ENCODE results near the gene CCNY. TPM values are rescaled to one million over a fixed set of nuclear protein-coding genes. Genes with fewer than 3 reads are reported as not detected.

The CCNY gene
- polyA plus RNA-seq, 1 donor, result 55.2 TPM

DNA sequence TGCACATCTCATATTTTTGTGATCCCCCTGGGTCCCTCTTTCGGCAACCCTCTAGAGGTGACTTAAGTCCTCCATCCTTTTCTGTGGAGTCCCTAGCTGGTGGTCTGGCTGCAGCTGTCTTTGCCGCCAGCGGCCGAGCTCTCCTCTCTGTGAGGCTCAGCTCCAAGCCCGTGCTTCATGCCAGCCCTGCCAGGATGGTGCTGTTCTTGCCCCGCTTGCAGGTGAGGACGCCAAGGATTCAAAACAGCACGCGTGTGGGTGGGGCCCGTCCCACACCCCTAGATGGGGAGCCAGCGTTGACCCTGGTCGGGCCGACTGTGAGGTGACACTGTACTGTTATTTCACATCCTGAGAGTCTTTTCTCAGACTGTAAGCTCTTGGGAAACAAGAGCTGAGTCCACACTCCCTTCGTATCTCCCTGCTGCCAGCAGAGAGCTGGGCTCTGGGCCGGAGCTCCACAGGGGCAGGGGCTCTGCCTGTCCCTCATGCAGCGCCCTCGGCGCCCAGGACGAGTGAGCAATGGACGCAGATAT, 232.2 kb downstream of the CCNY start:
- no peaks in the 10 kb centered on the region for H3K9me3 ChIP-seq (ENCODE audit: control insufficient read depth, low read depth, low read length)
- H3K4me3 ChIP-seq (ENCODE audit: low read length), result no peak overlapping the region
- DNase-seq, result no peak
- H3K27me3 ChIP-seq (ENCODE audit: control insufficient read depth, insufficient read depth, low read length), result no peaks in the 10 kb centered on the region
- WGBS (ENCODE audit: insufficient coverage, low lambda C conversion rate), result no CpG with 5 or more reads among the region's 20 CpGs
- H3K27ac ChIP-seq (ENCODE audit: low read length), result no peak overlapping the region
- no peaks in the 10 kb centered on the region for H3K4me1 ChIP-seq (ENCODE audit: control insufficient read depth, insufficient read depth, low read length)
- peaks cover 56% of the 10 kb centered on the region for H3K36me3 ChIP-seq (ENCODE audit: control insufficient read depth, insufficient read depth, low read length)

DNA sequence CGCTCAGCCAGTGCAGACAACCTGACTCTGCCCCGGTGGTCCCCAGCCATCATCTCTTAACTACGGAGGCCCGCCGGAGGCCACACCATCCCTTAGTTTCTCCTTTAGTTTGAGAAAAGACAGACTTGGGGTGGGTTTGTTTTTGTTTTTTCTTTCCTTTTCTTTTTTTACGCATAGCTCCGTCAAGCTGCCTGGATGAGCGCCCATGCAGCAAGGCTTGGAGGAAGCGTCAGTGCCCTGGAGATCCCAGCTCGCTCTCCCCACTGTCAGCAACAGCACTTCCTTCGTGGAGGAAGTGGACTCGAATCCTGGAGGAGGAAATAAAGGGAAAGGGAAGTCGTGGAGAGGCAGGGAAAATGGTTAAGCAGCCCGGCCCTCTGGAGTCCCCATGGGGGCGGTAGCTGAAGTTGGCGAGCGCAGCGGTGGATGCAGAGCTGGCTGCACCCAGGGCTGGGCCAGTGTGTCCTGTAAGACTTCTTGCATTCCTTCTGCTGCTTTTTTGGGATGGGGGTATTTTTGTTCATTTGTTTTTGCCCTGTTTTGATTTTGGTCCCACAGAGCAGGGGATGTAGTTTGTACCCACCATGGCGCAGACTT, 232.9 kb downstream of the CCNY start:
- no peak for DNase-seq
- WGBS (ENCODE audit: insufficient coverage, low lambda C conversion rate), result 100% methylated on average over 1 of the region's 19 CpGs
- H3K9me3 ChIP-seq (ENCODE audit: control insufficient read depth, low read depth, low read length), result no peaks in the 10 kb centered on the region
- H3K36me3 ChIP-seq (ENCODE audit: control insufficient read depth, insufficient read depth, low read length), result peaks cover 58% of the 10 kb centered on the region
- H3K27ac ChIP-seq (ENCODE audit: low read length), result no peak overlapping the region
- H3K4me1 ChIP-seq (ENCODE audit: control insufficient read depth, insufficient read depth, low read length), result no peaks in the 10 kb centered on the region
- no peaks in the 10 kb centered on the region for H3K27me3 ChIP-seq (ENCODE audit: control insufficient read depth, insufficient read depth, low read length)
- H3K4me3 ChIP-seq (ENCODE audit: low read length), result no peak overlapping the region

DNA sequence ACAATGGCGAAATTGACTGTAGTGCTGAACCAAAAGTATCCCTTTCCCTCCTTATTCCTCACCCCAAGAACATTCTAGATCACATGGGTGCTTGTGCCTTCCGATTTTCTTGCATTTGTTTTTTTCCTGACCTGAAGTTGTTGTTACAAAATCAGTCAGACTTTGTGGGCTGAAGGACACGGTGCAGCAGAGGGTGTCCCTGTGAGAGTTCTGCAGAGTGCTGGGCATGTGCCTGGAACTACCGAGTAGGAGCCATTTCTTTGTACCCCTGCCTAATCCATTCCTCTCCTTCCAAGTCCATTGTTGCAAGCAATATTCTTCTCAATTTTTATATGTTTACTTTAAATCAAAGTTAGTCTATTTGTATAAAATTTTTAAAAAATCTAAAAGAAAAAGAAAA, 233.5 kb downstream of the CCNY start:
- Histone ChIP-seq H3K4me1 (ENCODE audit: control insufficient read depth, insufficient read depth, low read length) (no peaks in the 10 kb centered on the region), H3K36me3 (ENCODE audit: control insufficient read depth, insufficient read depth, low read length) (peaks cover 58% of the 10 kb centered on the region), H3K9me3 (ENCODE audit: control insufficient read depth, low read depth, low read length) (no peaks in the 10 kb centered on the region), H3K27me3 (ENCODE audit: control insufficient read depth, insufficient read depth, low read length) (no peaks in the 10 kb centered on the region), H3K4me3 (ENCODE audit: low read length) (no peak overlapping the region), H3K27ac (ENCODE audit: low read length) (no peak overlapping the region)
- no peak for DNase-seq
- 100% methylated on average over 1 of the region's 4 CpGs for WGBS (ENCODE audit: insufficient coverage, low lambda C conversion rate)

DNA sequence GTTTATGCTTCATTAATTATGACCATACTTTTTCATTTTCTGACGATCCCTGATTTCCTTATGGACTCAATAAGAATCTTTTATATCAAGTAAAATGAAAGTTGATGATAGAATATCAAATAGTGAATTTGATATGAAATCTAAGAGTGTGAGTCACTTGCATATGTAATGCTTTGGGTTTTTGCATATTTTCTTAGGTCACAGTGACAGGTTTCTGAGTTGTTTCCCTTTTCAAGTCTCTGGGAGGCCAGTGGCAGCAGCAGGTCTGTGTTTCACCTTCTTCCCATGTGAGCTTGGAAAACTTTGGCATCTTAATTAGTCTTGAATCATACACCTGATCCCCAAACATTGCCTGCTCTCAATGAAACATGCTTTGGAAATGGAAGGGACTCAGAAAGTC, 234.1 kb downstream of the CCNY start:
- 100% methylated on average over 1 of the region's 1 CpG for WGBS (ENCODE audit: insufficient coverage, low lambda C conversion rate)
- no peaks in the 10 kb centered on the region for H3K27me3 ChIP-seq (ENCODE audit: control insufficient read depth, insufficient read depth, low read length)

DNA sequence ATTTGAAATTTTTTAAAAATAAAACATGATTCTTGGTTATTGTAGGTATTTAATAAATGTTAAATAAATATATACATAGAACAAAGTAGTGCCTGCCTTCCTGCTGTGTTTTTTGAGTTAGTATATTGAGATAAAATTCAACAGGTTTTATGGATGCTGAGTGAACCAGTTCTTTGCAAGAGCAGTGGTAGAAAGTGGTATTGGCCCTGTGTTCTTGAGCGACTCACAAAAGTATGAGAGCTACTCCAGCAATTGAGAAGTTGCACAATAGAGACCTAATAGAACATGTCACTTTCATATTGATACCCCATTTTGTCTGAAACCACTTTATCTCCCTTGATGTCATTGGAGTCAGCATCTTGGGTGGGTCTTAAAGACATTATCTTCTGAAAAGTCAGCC, 236.3 kb downstream of the CCNY start:
- Histone ChIP-seq H3K27me3 (ENCODE audit: control insufficient read depth, insufficient read depth, low read length) (no peaks in the 10 kb centered on the region), H3K36me3 (ENCODE audit: control insufficient read depth, insufficient read depth, low read length) (peaks cover 45% of the 10 kb centered on the region), H3K4me3 (ENCODE audit: low read length) (no peak overlapping the region), H3K4me1 (ENCODE audit: control insufficient read depth, insufficient read depth, low read length) (no peaks in the 10 kb centered on the region), H3K27ac (ENCODE audit: low read length) (no peak overlapping the region), H3K9me3 (ENCODE audit: control insufficient read depth, low read depth, low read length) (no peaks in the 10 kb centered on the region)
- WGBS (ENCODE audit: insufficient coverage, low lambda C conversion rate), result no CpG with 5 or more reads among the region's 1 CpG
- DNase-seq, result no peak

More for the DNA sequence above, 234.1 kb downstream of the CCNY start:
- Histone ChIP-seq H3K36me3 (ENCODE audit: control insufficient read depth, insufficient read depth, low read length) (peaks cover 58% of the 10 kb centered on the region), H3K27ac (ENCODE audit: low read length) (no peak overlapping the region), H3K4me3 (ENCODE audit: low read length) (no peak overlapping the region), H3K4me1 (ENCODE audit: control insufficient read depth, insufficient read depth, low read length) (no peaks in the 10 kb centered on the region), H3K9me3 (ENCODE audit: control insufficient read depth, low read depth, low read length) (no peaks in the 10 kb centered on the region)
- DNase-seq, result no peak

DNA sequence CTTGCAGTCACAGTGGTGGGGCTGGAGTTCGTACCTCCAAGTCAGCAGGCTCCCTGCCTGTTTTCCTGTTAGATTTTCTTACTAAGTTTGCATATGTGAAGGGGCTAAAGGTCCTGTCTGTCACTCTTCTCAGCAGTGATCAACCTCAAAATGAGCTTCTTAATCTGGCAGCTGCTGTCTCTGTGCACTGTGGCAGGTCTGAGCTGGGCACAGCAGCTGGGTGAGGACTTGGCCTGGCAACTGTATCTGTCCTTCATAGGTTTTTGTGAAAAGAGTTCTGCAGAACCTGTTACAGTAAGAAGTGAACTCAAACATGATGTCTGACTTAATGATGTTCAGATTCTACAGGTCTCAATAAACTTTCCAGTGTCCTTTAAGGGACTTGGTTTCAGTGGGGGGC, 237.5 kb downstream of the CCNY start:
- H3K4me1 ChIP-seq (ENCODE audit: control insufficient read depth, insufficient read depth, low read length), result no peaks in the 10 kb centered on the region
- WGBS (ENCODE audit: insufficient coverage, low lambda C conversion rate), result no CpG with 5 or more reads among the region's 1 CpG

DNA sequence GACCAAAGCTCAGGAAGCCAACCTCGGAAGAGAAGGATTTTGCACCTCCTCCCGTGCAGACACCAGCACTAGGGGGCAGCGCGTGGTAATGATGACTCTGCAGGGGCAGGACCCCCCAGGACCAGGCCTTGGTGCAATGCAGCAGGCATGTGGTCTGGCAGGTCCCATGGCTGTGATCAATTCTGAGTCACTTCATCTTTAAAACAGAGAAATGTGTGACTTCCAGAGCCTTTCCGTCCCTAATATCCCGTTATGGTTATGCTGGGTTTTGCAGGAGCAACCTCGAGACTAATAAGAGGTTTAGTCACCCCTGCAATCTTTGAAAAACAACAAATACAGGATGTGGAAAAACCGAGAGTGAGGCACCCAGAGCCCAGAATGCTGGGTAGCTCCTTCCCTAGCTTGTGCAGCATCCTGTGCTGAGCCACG, 238.6 kb downstream of the CCNY start:
- Histone ChIP-seq H3K9me3 (ENCODE audit: control insufficient read depth, low read depth, low read length) (no peaks in the 10 kb centered on the region), H3K27me3 (ENCODE audit: control insufficient read depth, insufficient read depth, low read length) (no peaks in the 10 kb centered on the region), H3K4me1 (ENCODE audit: control insufficient read depth, insufficient read depth, low read length) (no peaks in the 10 kb centered on the region), H3K27ac (ENCODE audit: low read length) (no peak overlapping the region), H3K4me3 (ENCODE audit: low read length) (no peak overlapping the region), H3K36me3 (ENCODE audit: control insufficient read depth, insufficient read depth, low read length) (peaks cover 22% of the 10 kb centered on the region)
- no peak for DNase-seq
- no CpG with 5 or more reads among the region's 9 CpGs for WGBS (ENCODE audit: insufficient coverage, low lambda C conversion rate)

More for the DNA sequence above, 237.5 kb downstream of the CCNY start:
- H3K36me3 ChIP-seq (ENCODE audit: control insufficient read depth, insufficient read depth, low read length), result peaks cover 34% of the 10 kb centered on the region
- H3K27me3 ChIP-seq (ENCODE audit: control insufficient read depth, insufficient read depth, low read length), result no peaks in the 10 kb centered on the region
- H3K9me3 ChIP-seq (ENCODE audit: control insufficient read depth, low read depth, low read length), result no peaks in the 10 kb centered on the region
- H3K27ac ChIP-seq (ENCODE audit: low read length), result no peak overlapping the region
- DNase-seq, result no peak
- no peak overlapping the region for H3K4me3 ChIP-seq (ENCODE audit: low read length)

DNA sequence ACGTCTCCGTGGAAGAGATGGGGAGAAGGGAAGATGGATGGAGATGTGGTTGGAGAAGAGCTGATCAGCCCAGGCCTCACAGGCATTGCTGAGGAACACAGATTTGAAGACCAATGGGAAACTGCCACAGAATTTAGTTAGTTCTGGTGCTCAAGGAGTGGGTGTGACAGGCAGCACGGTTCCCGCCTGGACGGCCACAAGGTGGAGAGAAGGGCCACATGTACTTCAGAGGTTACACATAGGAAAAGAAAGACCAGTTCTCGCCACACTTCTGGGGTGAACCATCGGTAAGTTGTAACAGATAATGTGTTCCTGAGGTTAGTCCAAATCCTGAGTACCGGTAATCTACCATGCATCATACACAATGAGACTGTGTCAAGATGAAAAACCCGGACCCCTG, 239.3 kb downstream of the CCNY start:
- no peak overlapping the region for H3K27ac ChIP-seq (ENCODE audit: low read length)
- no peak for DNase-seq
- H3K4me1 ChIP-seq (ENCODE audit: control insufficient read depth, insufficient read depth, low read length), result no peaks in the 10 kb centered on the region
- 100% methylated on average over 1 of the region's 9 CpGs for WGBS (ENCODE audit: insufficient coverage, low lambda C conversion rate)
- peaks cover 19% of the 10 kb centered on the region for H3K36me3 ChIP-seq (ENCODE audit: control insufficient read depth, insufficient read depth, low read length)
- no peaks in the 10 kb centered on the region for H3K9me3 ChIP-seq (ENCODE audit: control insufficient read depth, low read depth, low read length)
- H3K4me3 ChIP-seq (ENCODE audit: low read length), result no peak overlapping the region
- H3K27me3 ChIP-seq (ENCODE audit: control insufficient read depth, insufficient read depth, low read length), result no peaks in the 10 kb centered on the region

DNA sequence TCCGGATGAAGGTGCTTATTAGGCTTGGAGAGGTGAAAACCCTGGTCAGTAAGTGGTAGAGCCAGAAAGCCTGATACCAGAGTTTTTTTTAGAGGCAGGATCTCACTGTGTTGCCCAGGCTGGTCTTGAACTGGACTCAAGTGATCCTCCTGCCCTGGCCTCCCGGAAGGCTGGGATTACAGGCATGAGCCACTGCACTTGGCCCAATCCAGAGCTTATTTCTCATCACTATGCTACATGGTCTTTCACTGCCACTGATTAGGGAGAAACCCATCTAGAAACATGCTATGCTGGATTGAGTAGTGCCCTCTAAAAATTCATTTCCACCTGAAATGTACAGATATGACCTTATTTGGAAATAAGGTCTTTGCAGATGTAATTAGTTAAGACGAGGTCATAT, 240.4 kb downstream of the CCNY start:
- H3K9me3 ChIP-seq (ENCODE audit: control insufficient read depth, low read depth, low read length), result no peaks in the 10 kb centered on the region
- H3K27me3 ChIP-seq (ENCODE audit: control insufficient read depth, insufficient read depth, low read length), result no peaks in the 10 kb centered on the region
- H3K4me3 ChIP-seq (ENCODE audit: low read length), result no peak overlapping the region
- no peak for DNase-seq
- H3K36me3 ChIP-seq (ENCODE audit: control insufficient read depth, insufficient read depth, low read length), result peaks cover 19% of the 10 kb centered on the region
- no peak overlapping the region for H3K27ac ChIP-seq (ENCODE audit: low read length)
- no peaks in the 10 kb centered on the region for H3K4me1 ChIP-seq (ENCODE audit: control insufficient read depth, insufficient read depth, low read length)
- WGBS (ENCODE audit: insufficient coverage, low lambda C conversion rate), result 100% methylated on average over 1 of the region's 3 CpGs

DNA sequence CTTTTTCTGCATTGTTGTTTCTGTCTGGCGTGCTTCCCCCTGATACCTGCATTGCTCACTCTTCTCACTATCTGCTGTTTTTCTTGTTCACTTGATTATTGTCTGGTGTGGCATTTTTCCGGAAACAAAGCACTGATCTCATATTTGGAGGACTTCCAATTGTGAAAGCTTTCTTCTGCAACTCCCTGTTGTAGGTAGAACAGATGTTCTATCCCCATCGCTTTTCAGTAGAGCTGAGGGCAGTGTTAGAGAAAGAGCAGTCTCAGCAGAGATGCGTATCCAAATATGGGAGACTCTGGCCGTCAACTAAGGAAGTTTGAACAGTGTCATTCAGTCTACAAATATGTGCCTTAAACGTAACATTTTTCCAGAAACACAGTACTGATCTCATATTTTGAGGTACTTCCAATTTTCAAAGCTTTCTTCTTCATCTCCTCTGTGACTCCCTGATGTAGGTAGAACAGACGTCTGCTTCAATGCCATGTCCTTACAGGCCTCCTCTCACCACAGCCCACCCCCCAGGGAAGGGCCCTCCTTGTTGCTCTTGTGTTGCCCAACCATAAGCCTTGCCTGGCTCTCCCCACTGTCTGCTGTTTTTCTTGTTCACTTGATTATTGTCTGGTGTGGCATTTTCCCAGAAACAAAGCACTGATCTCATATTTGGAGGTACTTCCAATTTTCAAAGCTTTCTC, 241.8 kb downstream of the CCNY start:
- H3K4me3 ChIP-seq (ENCODE audit: low read length), result no peak overlapping the region
- no peak for DNase-seq
- 90% methylated on average over 3 of the region's 7 CpGs for WGBS (ENCODE audit: insufficient coverage, low lambda C conversion rate)
- no peaks in the 10 kb centered on the region for H3K9me3 ChIP-seq (ENCODE audit: control insufficient read depth, low read depth, low read length)
- no peak overlapping the region for H3K27ac ChIP-seq (ENCODE audit: low read length)
- H3K27me3 ChIP-seq (ENCODE audit: control insufficient read depth, insufficient read depth, low read length), result no peaks in the 10 kb centered on the region
- H3K4me1 ChIP-seq (ENCODE audit: control insufficient read depth, insufficient read depth, low read length), result no peaks in the 10 kb centered on the region
- H3K36me3 ChIP-seq (ENCODE audit: control insufficient read depth, insufficient read depth, low read length), result peaks cover 13% of the 10 kb centered on the region

DNA sequence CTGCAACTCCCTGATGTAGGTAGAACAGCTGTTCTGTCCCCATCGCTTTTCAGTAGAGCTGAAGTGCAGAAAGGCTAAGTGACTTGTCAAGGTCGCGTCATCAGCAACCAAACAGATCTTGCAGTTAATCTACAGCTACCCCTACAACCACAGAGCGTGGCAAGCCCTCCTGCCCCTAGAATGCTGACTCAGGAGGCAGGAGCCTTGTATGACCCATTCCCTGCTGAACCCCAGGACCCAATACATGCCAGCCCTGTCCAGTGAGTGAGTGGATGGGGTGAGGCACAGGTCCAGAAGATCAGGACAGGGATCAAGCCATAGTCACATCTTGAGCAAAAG, 242.3 kb downstream of the CCNY start:
- no CpG with 5 or more reads among the region's 4 CpGs for WGBS (ENCODE audit: insufficient coverage, low lambda C conversion rate)
- no peaks in the 10 kb centered on the region for H3K27me3 ChIP-seq (ENCODE audit: control insufficient read depth, insufficient read depth, low read length)
- peaks cover 9% of the 10 kb centered on the region for H3K36me3 ChIP-seq (ENCODE audit: control insufficient read depth, insufficient read depth, low read length)
- H3K27ac ChIP-seq (ENCODE audit: low read length), result no peak overlapping the region
- DNase-seq, result no peak
- no peaks in the 10 kb centered on the region for H3K4me1 ChIP-seq (ENCODE audit: control insufficient read depth, insufficient read depth, low read length)
- no peaks in the 10 kb centered on the region for H3K9me3 ChIP-seq (ENCODE audit: control insufficient read depth, low read depth, low read length)
- H3K4me3 ChIP-seq (ENCODE audit: low read length), result no peak overlapping the region
